ENCODE results near the gene SCP2D1. TPM values are rescaled to one million over a fixed set of nuclear protein-coding genes. Genes with fewer than 3 reads are reported as not detected.

The SCP2D1 gene
- total and polyA plus RNA-seq, 2 donors (not counting 1 experiment from before 2014, with no cell fraction given) = not detected

GRCh38 chr20:18780385-18781130 is 33.0 kb upstream of the SCP2D1 start:
- H3K4me3 Mint-ChIP-seq = no peak overlapping the region
- H3K27ac ChIP-seq (ENCODE audit: low read length in 2 of 2) = no peak overlapping the region
- no peaks in the 10 kb centered on the region for H3K79me2 ChIP-seq (ENCODE audit: control insufficient read depth, insufficient read depth, low read length)
- intact Hi-C loops (cut with micrococcal nuclease) = no loop called here
- H3K4me3 ChIP-seq (ENCODE audit: control extremely low read depth in 1 of 5, extremely low read depth in 1 of 5, insufficient read depth in 1 of 5, low read depth in 2 of 5, low read length in 4 of 5) = no peak overlapping the region
- WGBS (ENCODE audit: insufficient coverage) = 94% methylated on average over 3 of the region's 9 CpGs
- H3K27me3 Mint-ChIP-seq = peaks cover 6% of the 10 kb centered on the region
- no peaks in the 10 kb centered on the region for H3K9me3 Mint-ChIP-seq (ENCODE audit: insufficient read depth)
- no peaks in the 10 kb centered on the region for H3K36me3 ChIP-seq (replicated peaks in 1 of 2; ENCODE audit: control extremely low read depth in 1 of 2, control insufficient read depth in 1 of 2, extremely low read depth in 1 of 2, insufficient read depth in 2 of 2, low read length in 1 of 2)
- DNase-seq (no peak), ATAC-seq (ENCODE audit: low read depth) (no peak)
- POLR2A ChIA-PET = no interaction called here
- no peaks in the 10 kb centered on the region for H3K4me1 Mint-ChIP-seq
- H3K27me3 ChIP-seq (replicated peaks in 1 of 4; ENCODE audit: control extremely low read depth in 1 of 4, control insufficient read depth in 3 of 4, insufficient read depth in 4 of 4, low read length in 3 of 4) = peaks cover 0 to 5% (median 1%) of the 10 kb centered on the region in 4 experiments
- H3K27ac Mint-ChIP-seq = no peak overlapping the region
- no peak overlapping the region for H3K4me2 ChIP-seq (replicated peaks; ENCODE audit: low read depth, low read length, poor library complexity, severe bottlenecking)
- H4K20me1 ChIP-seq (ENCODE audit: control insufficient read depth, insufficient read depth, low read length, poor library complexity, severe bottlenecking) = no peaks in the 10 kb centered on the region
- no peak overlapping the region for H2AFZ ChIP-seq (ENCODE audit: insufficient read depth, low read depth, low read length, poor library complexity, severe bottlenecking)
- no peaks in the 10 kb centered on the region for H3K4me1 ChIP-seq (ENCODE audit: control insufficient read depth in 2 of 2, insufficient read depth in 2 of 2, low read length in 2 of 2)
- no peaks in the 10 kb centered on the region for H3K9me3 ChIP-seq (ENCODE audit: control extremely low read depth in 1 of 3, control insufficient read depth in 2 of 3, insufficient read depth in 1 of 3, low read length in 2 of 3)
- no peak overlapping the region for H3K9ac ChIP-seq (ENCODE audit: low read length)
- CTCF ChIA-PET = no interaction called here
- no peak for TF ChIP-seq EZH2 (IDR thresholded peaks at IDR 0.05; ENCODE audit: borderline replicate concordance, insufficient read depth, low read depth, low read length, poor library complexity, severe bottlenecking)

- H3K27me3 Mint-ChIP-seq = peaks cover 6% of the 10 kb centered on the region
- Histone ChIP-seq H3K27ac (ENCODE audit: low read length in 2 of 2) (no peak overlapping the region), H4K20me1 (ENCODE audit: control insufficient read depth, insufficient read depth, low read length, poor library complexity, severe bottlenecking) (no peaks in the 10 kb centered on the region), H3K36me3 (replicated peaks in 1 of 2; ENCODE audit: control extremely low read depth in 1 of 2, control insufficient read depth in 1 of 2, extremely low read depth in 1 of 2, insufficient read depth in 2 of 2, low read length in 1 of 2) (no peaks in the 10 kb centered on the region), H3K9ac (ENCODE audit: low read length) (no peak overlapping the region), H3K9me3 (ENCODE audit: control extremely low read depth in 1 of 3, control insufficient read depth in 2 of 3, insufficient read depth in 1 of 3, low read length in 2 of 3) (no peaks in the 10 kb centered on the region), H2AFZ (ENCODE audit: insufficient read depth, low read depth, low read length, poor library complexity, severe bottlenecking) (no peak overlapping the region), H3K4me1 (ENCODE audit: control insufficient read depth in 2 of 2, insufficient read depth in 2 of 2, low read length in 2 of 2) (no peaks in the 10 kb centered on the region), H3K4me3 (ENCODE audit: control extremely low read depth in 1 of 5, extremely low read depth in 1 of 5, insufficient read depth in 1 of 5, low read depth in 2 of 5, low read length in 4 of 5) (no peak overlapping the region), H3K79me2 (ENCODE audit: control insufficient read depth, insufficient read depth, low read length) (no peaks in the 10 kb centered on the region), H3K4me2 (replicated peaks; ENCODE audit: low read depth, low read length, poor library complexity, severe bottlenecking) (no peak overlapping the region), H3K27me3 (replicated peaks in 1 of 4; ENCODE audit: control extremely low read depth in 1 of 4, control insufficient read depth in 3 of 4, insufficient read depth in 4 of 4, low read length in 3 of 4) (peaks cover 0 to 5% (median 1%) of the 10 kb centered on the region in 4 experiments)
- 96% methylated on average over 2 of the region's 3 CpGs for WGBS (ENCODE audit: insufficient coverage)
- H3K9me3 Mint-ChIP-seq (ENCODE audit: insufficient read depth) = no peaks in the 10 kb centered on the region
- H3K27ac Mint-ChIP-seq = no peak overlapping the region
- no peak for TF ChIP-seq CTCF (IDR thresholded peaks at IDR 0.05)
- TF ChIP-seq EZH2 (IDR thresholded peaks at IDR 0.05; ENCODE audit: borderline replicate concordance, insufficient read depth, low read depth, low read length, poor library complexity, severe bottlenecking) = no peak
- POLR2A ChIA-PET = no interaction called here
- CTCF ChIA-PET = no interaction called here
- no peak for ATAC-seq (ENCODE audit: low read depth)
- DNase-seq = no peak
- H3K4me3 Mint-ChIP-seq = no peak overlapping the region
- no peaks in the 10 kb centered on the region for H3K4me1 Mint-ChIP-seq
- intact Hi-C loops (cut with micrococcal nuclease) = no loop called here
Measured at GRCh38 chr20:18781509-18781908, 32.1 kb upstream of the SCP2D1 start.

Measured in B cell (primary cell).